AG09309 (cell line): ENCODE data around the gene PAIP1.

Experiments
- DNase-seq: peaks from one replicate; pipeline ENCODE4 v3.0.0-alpha.2; 2010; ENCODE audit warnings: low read depth
- H3K4me3 ChIP-seq: 2 replicates; pipeline ENCODE4 v1.5.1; 2011; ENCODE audit warnings: mild to moderate bottlenecking, low read depth, low read length, moderate library complexity; ENCODE audit not compliant: control insufficient read depth
- CTCF ChIP-seq: IDR thresholded peaks from 2 replicates; pipeline ENCODE4 v1.5.1; 2011; ENCODE audit warnings: mild to moderate bottlenecking, low read depth, low read length, inconsistent platforms; ENCODE audit not compliant: insufficient read depth, control insufficient read depth; ENCODE audit errors: missing control alignments

Gene PAIP1

GRCh38 chr5:43547532-43547931 lies 9.3 kb downstream of the PAIP1 start:
- no peak for DNase-seq
- H3K4me3 ChIP-seq: no peak overlapping the region
- TF ChIP-seq CTCF: no peak

GRCh38 chr5:43543434-43543833 lies 13.4 kb downstream of the PAIP1 start:
- DNase-seq: no peak
- TF ChIP-seq CTCF: no peak
- no peak overlapping the region for H3K4me3 ChIP-seq

GRCh38 chr5:43540746-43541145 lies 16.1 kb downstream of the PAIP1 start:
- no peak for DNase-seq
- no peak for TF ChIP-seq CTCF

GRCh38 chr5:43536972-43537371 lies 19.9 kb downstream of the PAIP1 start:
- no peak overlapping the region for H3K4me3 ChIP-seq
- no peak for DNase-seq
- no peak for TF ChIP-seq CTCF

More at GRCh38 chr5:43540746-43541145, 16.1 kb downstream of the PAIP1 start:
- no peak overlapping the region for H3K4me3 ChIP-seq

GRCh38 chr5:43533646-43534045 lies 23.2 kb downstream of the PAIP1 start:
- H3K4me3 ChIP-seq: no peak overlapping the region
- TF ChIP-seq CTCF: no peak
- no peak for DNase-seq

- no peak for DNase-seq
- no peak for TF ChIP-seq CTCF
- no peak overlapping the region for H3K4me3 ChIP-seq
These were observed 26.2 kb downstream of the PAIP1 start for GRCh38 chr5:43530648-43531047.

- DNase-seq: no peak
- TF ChIP-seq CTCF: no peak
These were observed 33.2 kb downstream of the PAIP1 start for GRCh38 chr5:43523662-43524072.

More at GRCh38 chr5:43523662-43524072, 33.2 kb downstream of the PAIP1 start:
- no peak overlapping the region for H3K4me3 ChIP-seq
